LNCAP (cell line): ENCODE data around the gene FMC1.

Experiments
- CTCF ChIP-seq: fragments of 450-650 bp; IDR thresholded peaks from 2 replicates; pipeline ENCODE4 v1.5.1; 2017; ENCODE audit warnings: mild to moderate bottlenecking

FMC1 gene

GRCh38 chr7:139370301-139370942, 29.3 kb downstream of the FMC1 start:
- no peak for TF ChIP-seq CTCF

- TF ChIP-seq CTCF: no peak
Observed at GRCh38 chr7:139370943-139371313, 29.8 kb downstream of the FMC1 start.

- no peak for TF ChIP-seq CTCF
Observed at GRCh38 chr7:139374246-139374645, 33.1 kb downstream of the FMC1 start.

- TF ChIP-seq CTCF: no peak
Observed at GRCh38 chr7:139382439-139382838, 41.3 kb downstream of the FMC1 start.

- TF ChIP-seq CTCF: no peak
Observed at GRCh38 chr7:139384611-139385010, 43.5 kb downstream of the FMC1 start.

- no peak for TF ChIP-seq CTCF
Observed at GRCh38 chr7:139387594-139387993, 46.5 kb downstream of the FMC1 start.

GRCh38 chr7:139389091-139389490, 48.0 kb downstream of the FMC1 start:
- TF ChIP-seq CTCF: no peak

GRCh38 chr7:139389774-139390173, 48.6 kb downstream of the FMC1 start:
- TF ChIP-seq CTCF: no peak
